B cell (primary cell): ENCODE results near the gene SMIM35. TPM values are rescaled to one million over a fixed set of nuclear protein-coding genes. Genes with fewer than 3 reads are reported as not detected.

Source experiments
- ATAC-seq: fragments of 200-7000 bp; cut with Tn5 transposase; one replicate; pipeline ENCODE4 v1.10.0; 2021; ENCODE audit warnings: low read depth, mild to moderate bottlenecking, moderate number of reproducible peaks, moderate library complexity
- CTCF ChIA-PET: fragments of 350-600 bp; sonication (Branson Sonifier 250); formaldehyde crosslinking; loops from one replicate; lab custom pipeline; 2021; ENCODE audit warnings: antibody characterized with exemption, inconsistent platforms; lab: Charles Lee
- POLR2A ChIA-PET: fragments of 350-600 bp; sonication (Branson Sonifier 250); formaldehyde crosslinking; loops from one replicate; lab custom pipeline; 2021; ENCODE audit warnings: antibody characterized with exemption; lab: Charles Lee
- DNase-seq: peaks from one replicate; pipeline ENCODE4 v3.0.0; 2013
- H2AFZ ChIP-seq: 2 replicates; pipeline ENCODE4 v1.6.1; 2012; ENCODE audit warnings: mild to moderate bottlenecking, low read depth, low read length; ENCODE audit not compliant: insufficient read depth, poor library complexity, severe bottlenecking
- H3K27ac ChIP-seq, 2 donors: 1 replicate in 1 of 2; 2 replicates in 1 of 2; pipeline ENCODE4 v1.5.1; 2012 to 2013; ENCODE audit warnings: low read length in 2 of 2, mild to moderate bottlenecking in 2 of 2, moderate library complexity in 1 of 2
- H3K27me3 ChIP-seq, 4 experiments: fragments of 200-600 bp in 1 of 4; sonication (generic) in 1 of 4; replicated peaks in 1 of 4; 1 replicate in 2 of 4; 2 replicates in 2 of 4; pipeline versions ENCODE4 v1.6.1 to v1.7.0; 2013 to 2016; ENCODE audit warnings: low read length in 3 of 4, mild to moderate bottlenecking in 2 of 4, mixed read lengths in 1 of 4, moderate library complexity in 1 of 4; ENCODE audit not compliant: insufficient read depth in 4 of 4, control insufficient read depth in 3 of 4; ENCODE audit errors: control extremely low read depth in 1 of 4
- H3K36me3 ChIP-seq, 2 experiments: replicated peaks in 1 of 2; 1 replicate in 1 of 2; 2 replicates in 1 of 2; pipeline versions ENCODE4 v1.6.1 to v1.7.1; 2013; ENCODE audit warnings: low read length in 1 of 2; ENCODE audit not compliant: insufficient read depth in 2 of 2, control insufficient read depth in 1 of 2; ENCODE audit errors: control extremely low read depth in 1 of 2, extremely low read depth in 1 of 2
- H3K4me1 ChIP-seq, 2 donors: fragments of 200-600 bp in 1 of 2; sonication (generic) in 1 of 2; 1 replicate in 1 of 2; 2 replicates in 1 of 2; pipeline versions ENCODE4 v1.5.1 to v1.6.1; 2013 to 2017; ENCODE audit warnings: low read length in 2 of 2; ENCODE audit not compliant: control insufficient read depth in 2 of 2, insufficient read depth in 2 of 2
- H3K4me2 ChIP-seq: replicated peaks from 2 replicates; pipeline ENCODE3; 2012; ENCODE audit warnings: mild to moderate bottlenecking, low read depth, low read length; ENCODE audit not compliant: poor library complexity, severe bottlenecking
- H3K4me3 ChIP-seq, 5 experiments: fragments of 200-600 bp in 1 of 5; sonication (generic) in 1 of 5; 1 replicate in 3 of 5; 2 replicates in 2 of 5; pipeline versions ENCODE4 v1.5.1 to v1.7.0; 2011 to 2016; ENCODE audit warnings: low read length in 4 of 5, mild to moderate bottlenecking in 4 of 5, low read depth in 2 of 5, control low read depth in 1 of 5, moderate library complexity in 1 of 5; ENCODE audit not compliant: insufficient read depth in 1 of 5; ENCODE audit errors: control extremely low read depth in 1 of 5, extremely low read depth in 1 of 5
- H3K79me2 ChIP-seq: fragments of 200-600 bp; sonication (generic); one replicate; pipeline ENCODE4 v1.6.0; 2016; ENCODE audit warnings: low read length; ENCODE audit not compliant: control insufficient read depth, insufficient read depth
- H3K9ac ChIP-seq: fragments of 200-600 bp; sonication (generic); 2 replicates; pipeline ENCODE4 v1.6.1; 2017; ENCODE audit warnings: mild to moderate bottlenecking, low read length, moderate library complexity
- H3K9me3 ChIP-seq, 3 donors: one replicate each; pipeline versions ENCODE4 v1.6.1 to v1.7.1; 2013; ENCODE audit warnings: low read length in 2 of 3; ENCODE audit not compliant: control insufficient read depth in 2 of 3, insufficient read depth in 1 of 3; ENCODE audit errors: control extremely low read depth in 1 of 3
- H4K20me1 ChIP-seq: 2 replicates; pipeline ENCODE4 v1.6.0; 2012; ENCODE audit warnings: mild to moderate bottlenecking, low read length; ENCODE audit not compliant: insufficient read depth, control insufficient read depth, poor library complexity, severe bottlenecking
- H3K27ac Mint-ChIP-seq: one replicate; pipeline ENCODE4 v1.8.0; 2021; ENCODE audit warnings: mixed read lengths
- H3K27me3 Mint-ChIP-seq: one replicate; pipeline ENCODE4 v1.8.0; 2021; ENCODE audit warnings: mixed read lengths
- H3K4me1 Mint-ChIP-seq: one replicate; pipeline ENCODE4 v1.8.0; 2021; ENCODE audit warnings: mixed read lengths
- H3K4me3 Mint-ChIP-seq: one replicate; pipeline ENCODE4 v1.8.0; 2021; ENCODE audit warnings: mixed read lengths
- H3K9me3 Mint-ChIP-seq: one replicate; pipeline ENCODE4 v1.8.0; 2022; ENCODE audit warnings: mixed read lengths; ENCODE audit not compliant: insufficient read depth
- CTCF ChIP-seq: fragments of 200-600 bp; IDR thresholded peaks from one replicate; pipeline ENCODE4 v1.8.0; 2022; ENCODE audit warnings: antibody characterized with exemption, mild to moderate bottlenecking
- EZH2 ChIP-seq: IDR thresholded peaks from 2 replicates; pipeline ENCODE4 v1.6.1; 2012; ENCODE audit warnings: borderline replicate concordance, low read depth, mild to moderate bottlenecking, moderate library complexity, low read length; ENCODE audit not compliant: insufficient read depth, poor library complexity, severe bottlenecking
- WGBS: methylation state at CpG from one replicate; pipeline ENCODE4 v1.1.5; 2013; ENCODE audit warnings: missing lambda C conversion rate; ENCODE audit not compliant: insufficient coverage; 5-methylcytosine and 5-hydroxymethylcytosine counted together
- intact Hi-C: fragments of 100-400 bp; cut with micrococcal nuclease; formaldehyde crosslinking; loops from one replicate; pipeline ENCODE4 v1.10.0; 2022
- polyA plus RNA-seq: library from polyadenylated mRNA; depleted of rRNA; stranded (reverse); fragments of >200 nt; gene quantifications from 2 replicates; pipeline ENCODE4 v1.2.3, GENCODE V29; 2012
- total RNA-seq, 2 donors: library from RNA; stranded (reverse); fragments of 120-200 nt in 1 of 2; gene quantifications; 1 replicate in 1 of 2; 2 replicates in 1 of 2; pipeline versions ENCODE4 v1.2.3 to v1.2.4, GENCODE V29; 2013 to 2022

The SMIM35 gene
- total and polyA plus RNA-seq, 2 donors (not counting 1 experiment from before 2014, with no cell fraction given) = 1.3 to 4.5 TPM

GRCh38 chr11:118109231-118109630, 22.5 kb upstream of the SMIM35 start:
- peaks cover 25% of the 10 kb centered on the region for H3K27me3 Mint-ChIP-seq
- Histone ChIP-seq H3K4me2 (no peak overlapping the region), H3K79me2 (no peaks in the 10 kb centered on the region), H2AFZ (no peak overlapping the region), H3K4me3 (no peak overlapping the region), H3K27ac (no peak overlapping the region), H3K27me3 (peaks cover 0 to 4% (median 0%) of the 10 kb centered on the region in 4 experiments), H4K20me1 (no peaks in the 10 kb centered on the region), H3K9ac (no peak overlapping the region), H3K4me1 (no peaks in the 10 kb centered on the region), H3K9me3 (no peaks in the 10 kb centered on the region), H3K36me3 (no peaks in the 10 kb centered on the region)
- H3K9me3 Mint-ChIP-seq = no peaks in the 10 kb centered on the region
- ChIA-PET CTCF (interaction anchor here (0.6 kb wide), 1 partner anchor 10 kb away, joined by 5 read pairs; no protein-coding TSS in a partner anchor), POLR2A (no interaction called here)
- intact Hi-C loops = no loop called here
- DNase-seq = no peak
- H3K4me3 Mint-ChIP-seq = no peak overlapping the region
- no peak for TF ChIP-seq CTCF
- TF ChIP-seq EZH2 = no peak
- no peak overlapping the region for H3K27ac Mint-ChIP-seq
- H3K4me1 Mint-ChIP-seq = no peaks in the 10 kb centered on the region
- WGBS = 79% methylated on average over 2 of the region's 2 CpGs
- ATAC-seq = no peak

GRCh38 chr11:118108513-118108912, 21.8 kb upstream of the SMIM35 start:
- Histone ChIP-seq H3K4me1 (no peaks in the 10 kb centered on the region), H3K9me3 (no peaks in the 10 kb centered on the region), H4K20me1 (no peaks in the 10 kb centered on the region), H2AFZ (no peak overlapping the region), H3K4me2 (no peak overlapping the region), H3K27me3 (peaks cover 0 to 4% (median 0%) of the 10 kb centered on the region in 4 experiments), H3K27ac (no peak overlapping the region), H3K9ac (no peak overlapping the region), H3K4me3 (no peak overlapping the region), H3K36me3 (no peaks in the 10 kb centered on the region), H3K79me2 (no peaks in the 10 kb centered on the region)
- no peak overlapping the region for H3K4me3 Mint-ChIP-seq
- ATAC-seq (no peak), DNase-seq (no peak)
- peaks cover 25% of the 10 kb centered on the region for H3K27me3 Mint-ChIP-seq
- H3K27ac Mint-ChIP-seq = no peak overlapping the region
- H3K9me3 Mint-ChIP-seq = no peaks in the 10 kb centered on the region
- WGBS = 80% methylated on average over 5 of the region's 5 CpGs
- CTCF ChIA-PET = no interaction called here
- POLR2A ChIA-PET = no interaction called here
- no peaks in the 10 kb centered on the region for H3K4me1 Mint-ChIP-seq
- TF ChIP-seq CTCF (no peak), EZH2 (no peak)
- intact Hi-C loops = no loop called here
